OCI-LY3 (cell line): ENCODE results near the gene SGIP1.

Source experiments
- H2AFZ ChIP-seq: fragments of 200-600, 300-600 bp; shearing (Covaris generic); 2 replicates; pipeline ENCODE4 v1.6.0; 2014; ENCODE audit warnings: antibody characterized with exemption, low read depth, low read length
- H3K27ac ChIP-seq: fragments of 200-600, 300-600 bp; sonication (generic); 2 replicates; pipeline ENCODE4 v1.5.1; 2014; ENCODE audit warnings: mild to moderate bottlenecking, low read length, moderate library complexity, mixed read lengths
- H3K27me3 ChIP-seq: fragments of 200-600, 300-600 bp; sonication (generic); 2 replicates; pipeline ENCODE4 v1.6.1; 2014; ENCODE audit warnings: low read depth, low read length, mixed read lengths
- H3K36me3 ChIP-seq: fragments of 200-600, 300-600 bp; sonication (generic); replicated peaks from 2 replicates; pipeline ENCODE3; 2014; ENCODE audit warnings: low read depth, low read length, mixed read lengths
- H3K4me1 ChIP-seq: fragments of 300-600, 200-600 bp; sonication (generic); 2 replicates; pipeline ENCODE4 v1.6.1; 2014; ENCODE audit warnings: low read length, mixed read lengths
- H3K4me2 ChIP-seq: fragments of 200-600, 300-600 bp; sonication (generic); 2 replicates; pipeline ENCODE4 v1.6.1; 2014; ENCODE audit warnings: low read length, mixed read lengths
- H3K4me3 ChIP-seq: fragments of 300-600, 200-600 bp; sonication (generic); 2 replicates; pipeline ENCODE4 v1.5.1; 2014; ENCODE audit warnings: antibody characterized with exemption, mild to moderate bottlenecking, low read length, moderate library complexity
- H3K79me2 ChIP-seq: fragments of 300-600, 200-600 bp; shearing (Covaris generic); 2 replicates; pipeline ENCODE4 v1.6.1; 2014; ENCODE audit warnings: mild to moderate bottlenecking, low read length, mixed read lengths
- H3K9ac ChIP-seq: fragments of 300-600, 200-600 bp; shearing (Covaris generic); 2 replicates; pipeline ENCODE4 v1.6.0; 2014; ENCODE audit warnings: mild to moderate bottlenecking, low read length, moderate library complexity
- H3K9me3 ChIP-seq: fragments of 200-600, 300-600 bp; shearing (Covaris generic); 2 replicates; pipeline ENCODE4 v1.6.1; 2014; ENCODE audit warnings: low read length, mixed read lengths; ENCODE audit not compliant: insufficient read depth
- H4K20me1 ChIP-seq: fragments of 200-600, 300-600 bp; sonication (generic); 2 replicates; pipeline ENCODE4 v1.6.1; 2016; ENCODE audit warnings: low read length, mixed read lengths; ENCODE audit not compliant: insufficient read depth
- CTCF ChIP-seq: fragments of 200-600, 300-600 bp; sonication (generic); IDR thresholded peaks from 2 replicates; pipeline ENCODE4 v1.5.1; 2014; ENCODE audit warnings: antibody characterized with exemption, low read length, low read depth
- EZH2phosphoT487 ChIP-seq: fragments of 200-600 bp; shearing (Covaris generic); IDR thresholded peaks from 2 replicates; pipeline ENCODE4 v1.6.1; 2018; ENCODE audit warnings: antibody characterized with exemption, mixed run types, low read depth

Gene SGIP1

GRCh38 chr1:66520655-66521054 is 13.3 kb upstream of the SGIP1 start:
- Histone ChIP-seq H3K79me2 (no peaks in the 10 kb centered on the region), H3K9ac (no peak overlapping the region), H3K27ac (no peak overlapping the region), H3K4me1 (no peaks in the 10 kb centered on the region), H3K9me3 (no peaks in the 10 kb centered on the region), H3K4me3 (no peak overlapping the region), H3K27me3 (no peaks in the 10 kb centered on the region), H4K20me1 (no peaks in the 10 kb centered on the region), H3K4me2 (no peak overlapping the region), H2AFZ (no peak overlapping the region), H3K36me3 (no peaks in the 10 kb centered on the region)
- TF ChIP-seq EZH2phosphoT487 (no peak), CTCF (no peak)

GRCh38 chr1:66521721-66522365 is 12.1 kb upstream of the SGIP1 start:
- no peak overlapping the region for H2AFZ ChIP-seq
- no peak overlapping the region for H3K27ac ChIP-seq
- no peak for TF ChIP-seq CTCF
- TF ChIP-seq EZH2phosphoT487: no peak
- H3K4me3 ChIP-seq: no peak overlapping the region
- no peaks in the 10 kb centered on the region for H3K36me3 ChIP-seq
- no peaks in the 10 kb centered on the region for H3K27me3 ChIP-seq
- no peaks in the 10 kb centered on the region for H3K4me1 ChIP-seq
- H3K4me2 ChIP-seq: no peak overlapping the region
- H4K20me1 ChIP-seq: no peaks in the 10 kb centered on the region
- no peak overlapping the region for H3K9ac ChIP-seq
- H3K79me2 ChIP-seq: no peaks in the 10 kb centered on the region
- no peaks in the 10 kb centered on the region for H3K9me3 ChIP-seq

- Histone ChIP-seq H2AFZ (no peak overlapping the region), H3K9me3 (no peaks in the 10 kb centered on the region), H3K27me3 (no peaks in the 10 kb centered on the region), H3K36me3 (no peaks in the 10 kb centered on the region), H3K4me3 (no peak overlapping the region), H3K4me2 (no peak overlapping the region), H3K79me2 (no peaks in the 10 kb centered on the region), H3K27ac (no peak overlapping the region), H3K9ac (no peak overlapping the region), H3K4me1 (no peaks in the 10 kb centered on the region), H4K20me1 (no peaks in the 10 kb centered on the region)
- no peak for TF ChIP-seq CTCF
- TF ChIP-seq EZH2phosphoT487: no peak
Observed at GRCh38 chr1:66523562-66523961, 10.4 kb upstream of the SGIP1 start.

GRCh38 chr1:66525086-66525485 is 8.9 kb upstream of the SGIP1 start:
- Histone ChIP-seq H3K36me3 (no peaks in the 10 kb centered on the region), H3K4me2 (no peak overlapping the region), H4K20me1 (no peaks in the 10 kb centered on the region), H3K4me3 (no peak overlapping the region), H3K9me3 (no peaks in the 10 kb centered on the region), H3K27me3 (no peaks in the 10 kb centered on the region), H3K4me1 (no peaks in the 10 kb centered on the region), H3K27ac (no peak overlapping the region), H3K9ac (no peak overlapping the region), H3K79me2 (no peaks in the 10 kb centered on the region), H2AFZ (no peak overlapping the region)
- TF ChIP-seq EZH2phosphoT487 (no peak), CTCF (no peak)
